ENCODE results near the gene TMEM8B.

The TMEM8B gene

GRCh38 chr9:35814841-35815543 lies 14.0 kb upstream of the TMEM8B start, which contains the start of gene HINT2:
Gene HINT2, minus strand, starts transcription at chr9:35815042. Its CDS starts 63 bp downstream, at chr9:35814979.
- no peak for TF ChIP-seq JUND (IDR thresholded peaks at IDR 0.05; ENCODE audit: low read depth)
- peak; percentile 88 to 98 for DNase-seq (ENCODE audit: low read depth in 1 of 2, low spot score in 1 of 2)
- in situ Hi-C loops (cut with HindIII; ENCODE audit: low pct_unique_long_range_greater_than_20kb, low sequenced_read_pairs) = no loop called here

- TF ChIP-seq JUND (IDR thresholded peaks at IDR 0.05; ENCODE audit: low read depth) = no peak
- DNase-seq (ENCODE audit: low read depth in 1 of 2, low spot score in 1 of 2) = peak in 1 of 2 experiments; percentile 6
- in situ Hi-C loops (cut with HindIII; ENCODE audit: low pct_unique_long_range_greater_than_20kb, low sequenced_read_pairs) = no loop called here
Observed at GRCh38 chr9:35816708-35817107, 12.3 kb upstream of the TMEM8B start.

GRCh38 chr9:35818341-35818740 lies 10.7 kb upstream of the TMEM8B start:
- no peak for TF ChIP-seq JUND (IDR thresholded peaks at IDR 0.05; ENCODE audit: low read depth)
- in situ Hi-C loops (cut with HindIII; ENCODE audit: low pct_unique_long_range_greater_than_20kb, low sequenced_read_pairs) = no loop called here
- DNase-seq (ENCODE audit: low read depth in 1 of 2, low spot score in 1 of 2) = no peak

GRCh38 chr9:35820076-35820475 lies 9.0 kb upstream of the TMEM8B start:
- TF ChIP-seq JUND (IDR thresholded peaks at IDR 0.05; ENCODE audit: low read depth) = no peak
- in situ Hi-C loops (cut with HindIII; ENCODE audit: low pct_unique_long_range_greater_than_20kb, low sequenced_read_pairs) = no loop called here
- DNase-seq (ENCODE audit: low read depth in 1 of 2, low spot score in 1 of 2) = no peak

- TF ChIP-seq JUND (IDR thresholded peaks at IDR 0.05; ENCODE audit: low read depth) = no peak
- no peak for DNase-seq (ENCODE audit: low read depth in 1 of 2, low spot score in 1 of 2)
- in situ Hi-C loops (cut with HindIII; ENCODE audit: low pct_unique_long_range_greater_than_20kb, low sequenced_read_pairs) = no loop called here
Observed at GRCh38 chr9:35822926-35823325, 6.1 kb upstream of the TMEM8B start.

- DNase-seq (ENCODE audit: low read depth in 1 of 2, low spot score in 1 of 2) = peak; percentile 16 to 72
- in situ Hi-C loops (cut with HindIII; ENCODE audit: low pct_unique_long_range_greater_than_20kb, low sequenced_read_pairs) = no loop called here
- TF ChIP-seq JUND (IDR thresholded peaks at IDR 0.05; ENCODE audit: low read depth) = no peak
Observed at GRCh38 chr9:35826071-35826701, 2.8 kb upstream of the TMEM8B start.

GRCh38 chr9:35827486-35827885 lies 1.5 kb upstream of the TMEM8B start:
- DNase-seq (ENCODE audit: low read depth in 1 of 2, low spot score in 1 of 2) = no peak
- in situ Hi-C loops (cut with HindIII; ENCODE audit: low pct_unique_long_range_greater_than_20kb, low sequenced_read_pairs) = no loop called here
- TF ChIP-seq JUND (IDR thresholded peaks at IDR 0.05; ENCODE audit: low read depth) = no peak

- in situ Hi-C loops (cut with HindIII; ENCODE audit: low pct_unique_long_range_greater_than_20kb, low sequenced_read_pairs) = no loop called here
- no peak for DNase-seq (ENCODE audit: low read depth in 1 of 2, low spot score in 1 of 2)
- no peak for TF ChIP-seq JUND (IDR thresholded peaks at IDR 0.05; ENCODE audit: low read depth)
Observed at GRCh38 chr9:35828716-35829083, 328 bp upstream of the TMEM8B start, which contains the start of gene FAM221B. Gene FAM221B, minus strand, starts transcription at chr9:35828732. Its CDS starts 2,571 bp downstream, at chr9:35826161.

- in situ Hi-C loops (cut with HindIII; ENCODE audit: low pct_unique_long_range_greater_than_20kb, low sequenced_read_pairs) = no loop called here
- no peak for TF ChIP-seq JUND (IDR thresholded peaks at IDR 0.05; ENCODE audit: low read depth)
- no peak for DNase-seq (ENCODE audit: low read depth in 1 of 2, low spot score in 1 of 2)
Observed at GRCh38 chr9:35829764-35830096, 702 bp downstream of the TMEM8B start.

- DNase-seq (ENCODE audit: low read depth in 1 of 2, low spot score in 1 of 2) = no peak
- in situ Hi-C loops (cut with HindIII; ENCODE audit: low pct_unique_long_range_greater_than_20kb, low sequenced_read_pairs) = no loop called here
- no peak for TF ChIP-seq JUND (IDR thresholded peaks at IDR 0.05; ENCODE audit: low read depth)
Observed at GRCh38 chr9:35831040-35831439, 2.0 kb downstream of the TMEM8B start.

- no peak for TF ChIP-seq JUND (IDR thresholded peaks at IDR 0.05; ENCODE audit: low read depth)
- in situ Hi-C loops (cut with HindIII; ENCODE audit: low pct_unique_long_range_greater_than_20kb, low sequenced_read_pairs) = no loop called here
- DNase-seq (ENCODE audit: low read depth in 1 of 2, low spot score in 1 of 2) = peak; percentile 56 to 87
Observed at GRCh38 chr9:35832814-35833213, 3.8 kb downstream of the TMEM8B start.

GRCh38 chr9:35834260-35835215 lies 5.5 kb downstream of the TMEM8B start:
- in situ Hi-C loops (cut with HindIII; ENCODE audit: low pct_unique_long_range_greater_than_20kb, low sequenced_read_pairs) = no loop called here
- no peak for TF ChIP-seq JUND (IDR thresholded peaks at IDR 0.05; ENCODE audit: low read depth)
- no peak for DNase-seq (ENCODE audit: low read depth in 1 of 2, low spot score in 1 of 2)
